ENCODE results near the gene IL15RA. TPM values are rescaled to one million over a fixed set of nuclear protein-coding genes. Genes with fewer than 3 reads are reported as not detected.

The IL15RA gene
- total and polyA plus RNA-seq, 2 donors (not counting 1 experiment from before 2014, with no cell fraction given): 9.3 to 9.6 TPM

DNA sequence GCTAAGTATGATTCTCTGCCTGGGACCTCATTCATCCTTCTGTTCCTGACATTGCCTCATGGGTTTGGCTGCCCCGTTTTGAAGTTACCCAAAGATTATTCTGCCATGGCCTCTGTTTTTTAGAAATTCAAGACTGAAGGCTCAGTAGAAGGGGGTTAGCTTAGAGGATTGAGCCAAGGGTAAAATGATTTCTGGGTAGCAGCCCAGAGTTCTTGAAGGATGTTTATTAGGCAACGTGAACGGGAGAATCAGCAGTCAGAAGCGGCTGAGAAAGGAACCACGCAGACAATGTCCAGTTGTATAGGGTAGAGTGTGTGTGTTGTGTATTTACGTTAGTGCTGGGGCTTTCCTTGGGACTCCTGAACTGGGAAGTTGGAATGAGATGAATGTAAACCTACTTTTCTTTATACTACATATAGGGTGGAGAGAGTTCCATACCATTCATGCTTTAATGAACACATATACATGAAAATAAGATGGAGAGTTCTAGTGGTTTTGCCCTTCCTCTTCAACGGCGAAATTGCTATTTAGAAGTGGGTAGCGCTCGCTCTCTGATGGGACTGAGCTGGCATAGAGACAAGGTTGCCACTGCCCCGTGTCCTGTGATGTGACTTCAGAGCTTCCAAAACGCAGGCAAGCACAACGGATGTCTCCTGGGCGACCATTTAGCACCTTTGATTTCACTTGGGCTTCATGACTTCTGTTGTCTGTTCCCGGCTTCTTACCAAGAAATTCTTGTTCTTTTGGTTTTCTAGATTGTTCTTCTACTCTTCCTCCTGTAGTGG is 35.0 kb upstream of the IL15RA start:
- H3K4me1 Mint-ChIP-seq: peaks cover 10% of the 10 kb centered on the region
- no peaks in the 10 kb centered on the region for H3K9me3 Mint-ChIP-seq (ENCODE audit: insufficient read depth)
- 82% methylated on average over 13 of the region's 15 CpGs for WGBS (ENCODE audit: insufficient coverage)
- no peak overlapping the region for H3K4me3 Mint-ChIP-seq
- Histone ChIP-seq H3K27ac (ENCODE audit: low read length in 2 of 2) (no peak overlapping the region), H3K4me1 (ENCODE audit: control insufficient read depth in 2 of 2, insufficient read depth in 2 of 2, low read length in 2 of 2) (peaks cover 4 to 9% of the 10 kb centered on the region in 2 donors), H2AFZ (ENCODE audit: insufficient read depth, low read depth, low read length, poor library complexity, severe bottlenecking) (no peak overlapping the region), H3K4me3 (ENCODE audit: control extremely low read depth in 1 of 5, extremely low read depth in 1 of 5, insufficient read depth in 1 of 5, low read depth in 2 of 5, low read length in 4 of 5) (no peak overlapping the region), H3K4me2 (replicated peaks; ENCODE audit: low read depth, low read length, poor library complexity, severe bottlenecking) (no peak overlapping the region), H3K79me2 (ENCODE audit: control insufficient read depth, insufficient read depth, low read length) (no peaks in the 10 kb centered on the region), H3K27me3 (replicated peaks in 1 of 4; ENCODE audit: control extremely low read depth in 1 of 4, control insufficient read depth in 3 of 4, insufficient read depth in 4 of 4, low read length in 3 of 4) (no peaks in the 10 kb centered on the region), H3K36me3 (replicated peaks in 1 of 2; ENCODE audit: control extremely low read depth in 1 of 2, control insufficient read depth in 1 of 2, extremely low read depth in 1 of 2, insufficient read depth in 2 of 2, low read length in 1 of 2) (no peaks in the 10 kb centered on the region), H3K9ac (ENCODE audit: low read length) (no peak overlapping the region), H4K20me1 (ENCODE audit: control insufficient read depth, insufficient read depth, low read length, poor library complexity, severe bottlenecking) (no peaks in the 10 kb centered on the region), H3K9me3 (ENCODE audit: control extremely low read depth in 1 of 3, control insufficient read depth in 2 of 3, insufficient read depth in 1 of 3, low read length in 2 of 3) (peaks cover 0 to 5% (median 4%) of the 10 kb centered on the region in 3 donors)
- ChIA-PET CTCF (interaction anchor here (0.8 to 8.5 kb wide), 6 partner anchors 15 to 75 kb away, joined by 3 to 104 read pairs (median 30); no protein-coding TSS in a partner anchor), POLR2A (interaction anchor here (1.0 kb wide), 1 partner anchor 38 kb away, joined by 3 read pairs; no protein-coding TSS in a partner anchor)
- no peak for ATAC-seq (ENCODE audit: low read depth)
- TF ChIP-seq EZH2 (IDR thresholded peaks at IDR 0.05; ENCODE audit: borderline replicate concordance, insufficient read depth, low read depth, low read length, poor library complexity, severe bottlenecking): no peak
- TF ChIP-seq, protein P1, sequence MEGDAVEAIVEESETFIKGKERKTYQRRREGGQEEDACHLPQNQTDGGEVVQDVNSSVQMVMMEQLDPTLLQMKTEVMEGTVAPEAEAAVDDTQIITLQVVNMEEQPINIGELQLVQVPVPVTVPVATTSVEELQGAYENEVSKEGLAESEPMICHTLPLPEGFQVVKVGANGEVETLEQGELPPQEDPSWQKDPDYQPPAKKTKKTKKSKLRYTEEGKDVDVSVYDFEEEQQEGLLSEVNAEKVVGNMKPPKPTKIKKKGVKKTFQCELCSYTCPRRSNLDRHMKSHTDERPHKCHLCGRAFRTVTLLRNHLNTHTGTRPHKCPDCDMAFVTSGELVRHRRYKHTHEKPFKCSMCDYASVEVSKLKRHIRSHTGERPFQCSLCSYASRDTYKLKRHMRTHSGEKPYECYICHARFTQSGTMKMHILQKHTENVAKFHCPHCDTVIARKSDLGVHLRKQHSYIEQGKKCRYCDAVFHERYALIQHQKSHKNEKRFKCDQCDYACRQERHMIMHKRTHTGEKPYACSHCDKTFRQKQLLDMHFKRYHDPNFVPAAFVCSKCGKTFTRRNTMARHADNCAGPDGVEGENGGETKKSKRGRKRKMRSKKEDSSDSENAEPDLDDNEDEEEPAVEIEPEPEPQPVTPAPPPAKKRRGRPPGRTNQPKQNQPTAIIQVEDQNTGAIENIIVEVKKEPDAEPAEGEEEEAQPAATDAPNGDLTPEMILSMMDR (IDR thresholded peaks at IDR 0.05): no peak
- H3K27ac Mint-ChIP-seq: no peak overlapping the region
- intact Hi-C loops (cut with micrococcal nuclease): loop anchor here (5.0 kb wide), 1 partner anchor 55 kb away; no protein-coding TSS in a partner anchor
- no peak for DNase-seq
- H3K27me3 Mint-ChIP-seq: no peaks in the 10 kb centered on the region

DNA sequence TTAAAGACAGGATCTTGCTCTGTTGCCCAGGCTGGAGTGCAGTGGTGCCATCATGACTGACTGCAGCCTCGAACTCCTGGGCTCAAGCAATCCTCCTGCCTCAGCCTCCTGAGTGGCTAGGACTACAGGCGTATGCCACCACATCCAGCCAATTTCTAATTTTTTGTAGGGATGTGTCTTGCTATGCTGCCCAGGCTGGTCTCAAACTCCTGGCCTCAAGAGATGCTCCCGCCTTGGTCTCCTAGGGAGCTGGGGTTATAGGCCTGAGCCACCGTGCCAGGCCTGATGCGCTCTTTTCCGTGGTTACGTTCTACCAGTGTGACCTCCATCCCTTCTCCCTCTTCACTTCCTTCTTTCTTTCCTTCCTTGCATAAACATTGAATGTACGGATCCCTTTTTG is 34.2 kb upstream of the IL15RA start:
- no peaks in the 10 kb centered on the region for H3K36me3 ChIP-seq (replicated peaks in 1 of 2; ENCODE audit: control extremely low read depth in 1 of 2, control insufficient read depth in 1 of 2, extremely low read depth in 1 of 2, insufficient read depth in 2 of 2, low read length in 1 of 2)
- H3K4me1 ChIP-seq (ENCODE audit: control insufficient read depth in 2 of 2, insufficient read depth in 2 of 2, low read length in 2 of 2): peaks cover 4 to 9% of the 10 kb centered on the region in 2 donors
- no peak overlapping the region for H3K9ac ChIP-seq (ENCODE audit: low read length)
- H3K9me3 Mint-ChIP-seq (ENCODE audit: insufficient read depth): no peaks in the 10 kb centered on the region
- H2AFZ ChIP-seq (ENCODE audit: insufficient read depth, low read depth, low read length, poor library complexity, severe bottlenecking): no peak overlapping the region
- no peaks in the 10 kb centered on the region for H3K79me2 ChIP-seq (ENCODE audit: control insufficient read depth, insufficient read depth, low read length)
- no peaks in the 10 kb centered on the region for H3K27me3 ChIP-seq (replicated peaks in 1 of 4; ENCODE audit: control extremely low read depth in 1 of 4, control insufficient read depth in 3 of 4, insufficient read depth in 4 of 4, low read length in 3 of 4)
- no peak overlapping the region for H3K4me2 ChIP-seq (replicated peaks; ENCODE audit: low read depth, low read length, poor library complexity, severe bottlenecking)
- TF ChIP-seq, protein P1 (IDR thresholded peaks at IDR 0.05): no peak
- TF ChIP-seq EZH2 (IDR thresholded peaks at IDR 0.05; ENCODE audit: borderline replicate concordance, insufficient read depth, low read depth, low read length, poor library complexity, severe bottlenecking): no peak
- peaks cover 0 to 11% (median 4%) of the 10 kb centered on the region in 3 donors for H3K9me3 ChIP-seq (ENCODE audit: control extremely low read depth in 1 of 3, control insufficient read depth in 2 of 3, insufficient read depth in 1 of 3, low read length in 2 of 3)
- 93% methylated on average over 7 of the region's 8 CpGs for WGBS (ENCODE audit: insufficient coverage)
- peaks cover 10% of the 10 kb centered on the region for H3K4me1 Mint-ChIP-seq
- H3K27ac ChIP-seq (ENCODE audit: low read length in 2 of 2): no peak overlapping the region
- no peaks in the 10 kb centered on the region for H3K27me3 Mint-ChIP-seq
- no peak overlapping the region for H3K4me3 ChIP-seq (ENCODE audit: control extremely low read depth in 1 of 5, extremely low read depth in 1 of 5, insufficient read depth in 1 of 5, low read depth in 2 of 5, low read length in 4 of 5)
- no peak overlapping the region for H3K4me3 Mint-ChIP-seq
- intact Hi-C loops (cut with micrococcal nuclease): loop anchor here (5.0 kb wide), 1 partner anchor 56 kb away; no protein-coding TSS in a partner anchor
- DNase-seq (no peak), ATAC-seq (ENCODE audit: low read depth) (no peak)
- no peak overlapping the region for H3K27ac Mint-ChIP-seq
- no peaks in the 10 kb centered on the region for H4K20me1 ChIP-seq (ENCODE audit: control insufficient read depth, insufficient read depth, low read length, poor library complexity, severe bottlenecking)
- ChIA-PET CTCF (interaction anchor here (0.8 to 8.5 kb wide), 5 partner anchors 32 to 75 kb away, joined by 3 to 104 read pairs (median 25); no protein-coding TSS in a partner anchor), POLR2A (no interaction called here)

Data from B cell (primary cell).